M059J (cell line): ENCODE results near the gene MYPOP. TPM values are rescaled to one million over a fixed set of nuclear protein-coding genes. Genes with fewer than 3 reads are reported as not detected.

Experiments used
- DNase-seq: peaks from one replicate; pipeline ENCODE4 v3.0.0-alpha.2; 2012; ENCODE audit warnings: low read depth
- total RNA-seq: library from RNA; depleted of rRNA; stranded (reverse); fragments of >200 nt; shearing (Covaris generic); gene quantifications from 2 replicates; pipeline ENCODE4 v1.2.3, GENCODE V29; 2014; rRNA removed

Gene MYPOP
- total RNA-seq, 1 experiment from 2014 or later = 4.7 TPM

DNA sequence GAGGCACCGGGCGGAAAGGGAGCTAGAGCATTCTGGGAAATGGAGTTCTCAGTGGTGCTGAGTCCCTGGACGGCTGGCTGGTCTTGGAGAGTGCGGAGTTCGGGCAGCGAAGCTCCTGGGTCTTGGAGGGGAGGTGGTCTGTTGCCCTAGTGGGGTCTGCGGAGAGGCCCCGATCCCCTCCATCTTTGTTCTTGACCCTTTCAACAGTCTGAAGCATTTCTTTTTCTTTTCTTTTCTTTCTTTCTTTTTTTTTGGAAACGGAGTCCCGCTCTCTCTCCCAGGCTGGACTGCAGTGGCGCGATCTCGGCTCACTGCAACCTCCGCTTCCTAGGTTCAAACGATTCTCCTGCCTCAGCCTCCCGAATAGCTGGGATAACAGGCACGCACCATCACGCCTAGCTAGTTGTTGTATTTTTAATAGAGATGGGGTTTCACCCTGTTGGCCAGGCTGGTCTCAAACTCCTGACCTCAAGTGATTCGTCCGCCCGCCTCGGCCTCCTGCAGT lies 39.0 kb downstream of the MYPOP start:
- DNase-seq = no peak

DNA sequence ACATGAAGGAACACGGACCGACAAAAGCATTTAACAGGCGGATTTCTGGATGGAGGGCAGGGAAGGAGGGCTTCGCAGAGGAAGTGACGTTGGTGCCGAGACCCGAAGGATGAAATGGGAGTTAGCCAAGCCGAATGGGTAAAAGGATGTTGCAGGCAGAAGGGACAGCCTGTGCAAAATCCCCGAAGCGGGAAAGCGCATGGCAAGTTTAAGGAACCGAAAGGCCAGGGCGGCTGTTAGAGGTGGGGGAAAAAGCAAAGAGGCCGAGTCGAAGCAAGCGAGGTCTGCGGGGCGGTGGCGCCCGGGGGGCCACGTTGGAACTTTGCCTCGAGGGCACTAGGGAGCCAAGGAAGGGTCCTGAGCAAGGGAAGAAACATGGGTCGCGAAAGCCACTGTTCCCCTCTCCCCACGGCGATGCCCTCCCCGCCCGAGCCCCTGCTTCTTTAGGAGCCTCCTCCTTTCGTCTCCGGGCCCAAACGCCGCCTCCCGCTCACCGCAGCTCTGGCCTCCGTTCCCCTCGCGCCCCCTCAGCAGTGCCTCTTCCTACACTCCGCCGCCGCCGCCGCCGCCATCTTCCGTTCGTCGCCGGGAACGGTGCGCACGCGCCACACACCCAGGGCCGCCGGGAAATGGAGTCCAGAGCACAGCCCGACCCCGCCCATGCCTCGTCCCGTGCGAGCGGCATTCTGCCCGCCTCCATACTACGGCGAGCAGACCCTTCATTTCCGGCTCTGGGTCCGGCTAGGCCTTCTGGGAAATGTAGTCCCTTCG lies 39.7 kb downstream of the MYPOP start, which contains the start of gene SYMPK:
Gene SYMPK, minus strand, starts transcription at position 584 of the 771 bp plus-strand sequence. CDS start 8,652 bp downstream, outside the sequence.
- peak; percentile 99 for DNase-seq

DNA sequence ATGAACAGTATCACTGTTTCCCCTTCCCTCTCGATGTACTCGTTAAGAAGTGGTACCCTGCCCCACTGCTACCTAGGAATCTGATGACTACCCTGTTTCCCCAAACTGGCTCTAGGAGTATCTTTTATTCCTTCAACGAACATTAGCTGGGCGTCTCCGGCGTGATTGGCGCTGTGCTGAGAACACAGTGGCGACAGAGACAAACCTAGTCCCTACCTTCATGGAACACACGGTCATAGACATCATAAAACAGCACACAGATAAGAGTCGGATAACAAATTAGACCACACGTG lies 40.2 kb downstream of the MYPOP start:
- DNase-seq = no peak

DNA sequence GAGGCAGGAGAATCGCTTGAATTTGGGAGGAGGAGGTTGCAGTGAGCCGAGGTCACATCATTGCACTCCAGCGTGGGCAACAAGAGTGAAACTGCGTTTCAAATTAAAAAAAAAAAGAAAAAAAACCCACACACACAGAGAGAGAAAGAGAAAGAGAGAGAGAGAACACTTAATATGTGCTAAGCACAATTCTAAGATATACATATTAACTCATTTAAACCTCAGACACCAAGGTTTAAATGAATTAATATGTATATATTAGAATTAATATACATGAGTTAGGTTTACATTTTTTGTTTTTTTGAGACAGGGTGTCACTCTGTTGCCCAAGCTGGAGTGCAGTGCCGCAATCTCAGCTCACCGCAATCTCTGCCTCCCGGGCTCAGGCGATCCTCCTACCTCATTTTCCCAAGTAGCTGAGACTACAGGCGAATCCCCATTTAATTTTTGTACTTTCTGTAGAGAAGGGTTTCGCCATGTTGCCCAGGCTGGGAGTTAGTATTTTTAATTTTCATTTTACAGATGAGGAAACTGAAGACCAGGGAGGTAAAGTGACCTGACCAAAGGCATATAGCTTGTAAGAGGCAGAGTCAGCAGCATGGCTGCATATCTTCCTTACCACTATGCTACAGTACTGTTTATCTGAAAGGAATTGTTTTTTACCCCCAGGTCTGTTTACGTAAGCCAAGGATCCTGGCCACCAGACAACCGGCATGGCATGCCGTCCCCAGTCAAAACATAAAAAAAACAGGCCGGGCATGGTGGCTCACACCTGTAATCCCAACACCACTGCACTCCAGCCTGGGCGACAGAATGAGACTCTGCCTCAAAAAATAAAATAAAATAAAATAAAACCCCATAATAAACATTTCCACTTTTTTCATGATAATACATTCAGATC lies 41.8 kb downstream of the MYPOP start:
- DNase-seq = no peak

DNA sequence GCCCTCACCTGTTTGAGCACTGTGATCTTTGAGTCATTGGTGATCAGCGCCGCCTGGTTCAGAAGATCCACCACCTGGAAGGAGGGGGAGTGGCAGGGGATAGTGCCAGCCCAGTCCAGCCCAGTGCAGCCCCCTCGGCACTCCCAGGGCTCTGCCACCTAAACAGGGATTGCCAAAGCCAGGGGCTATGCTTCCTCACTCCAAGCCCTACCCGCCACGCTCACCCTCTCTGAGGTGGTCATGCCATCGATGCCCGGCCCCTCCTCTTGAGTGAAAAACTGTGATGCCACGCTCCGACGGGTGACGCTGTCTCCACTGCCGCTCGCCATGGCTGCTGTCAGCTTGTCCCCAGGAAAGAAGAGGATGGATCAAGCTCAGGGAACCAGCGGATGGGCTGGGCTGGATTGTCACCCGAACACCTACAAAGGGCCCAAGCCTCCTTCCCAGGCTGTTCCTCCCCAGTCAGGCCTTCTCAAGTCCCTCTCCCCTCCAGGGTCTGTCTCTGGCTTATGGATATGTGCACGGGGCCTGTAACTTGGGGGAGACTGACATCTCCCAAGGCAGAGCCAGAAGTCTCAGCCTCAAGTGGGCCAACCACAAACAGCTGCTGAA lies 48.1 kb downstream of the MYPOP start:
- DNase-seq = no peak

DNA sequence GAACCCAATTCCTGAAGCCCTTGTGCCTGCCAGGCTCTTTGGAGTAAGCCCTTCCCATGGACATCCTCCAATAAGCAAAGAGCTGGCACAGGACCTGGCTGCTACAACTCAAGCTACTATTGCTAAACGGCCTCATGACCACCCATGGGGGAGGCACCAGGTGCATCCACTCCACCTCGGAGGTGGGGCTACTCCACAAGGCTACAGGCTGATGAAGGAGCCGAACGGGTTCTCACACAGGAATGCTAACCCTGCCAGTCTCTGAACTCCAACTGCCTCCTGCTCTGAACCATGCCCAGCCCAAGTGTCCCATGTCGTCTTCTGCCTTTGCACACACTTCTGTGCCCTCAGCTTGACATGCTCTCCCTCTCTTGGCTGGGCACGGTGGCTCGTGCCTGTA lies 49.4 kb downstream of the MYPOP start:
- DNase-seq = no peak

DNA sequence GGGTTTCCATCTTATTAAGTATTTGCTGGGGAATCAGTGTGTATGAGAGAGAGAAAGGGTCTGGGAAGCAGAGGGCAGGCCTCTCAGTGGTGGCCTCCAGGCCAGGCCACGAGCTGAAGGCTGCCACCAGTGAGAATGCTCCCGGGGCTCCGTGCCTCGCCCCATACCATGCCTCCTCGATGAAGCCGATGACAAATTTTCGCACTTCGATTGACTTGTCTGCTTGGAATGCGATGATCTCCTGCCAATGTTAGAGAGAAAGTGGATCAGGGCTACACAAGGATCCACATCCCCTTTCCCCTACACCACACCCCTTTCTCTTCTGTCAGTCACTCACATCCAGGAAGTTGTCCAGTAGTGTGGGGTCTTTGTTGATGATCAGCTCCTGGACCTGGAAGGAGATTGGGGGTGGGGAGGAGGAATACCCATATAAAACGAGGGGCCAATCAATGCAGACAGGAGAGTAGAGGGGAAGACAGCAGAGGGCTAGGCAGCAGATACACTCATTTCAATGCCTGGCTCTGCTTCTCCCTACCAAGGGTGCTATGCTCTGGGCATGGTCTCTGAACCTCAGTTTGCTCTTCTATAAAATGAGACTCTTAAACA lies 50.2 kb downstream of the MYPOP start:
- DNase-seq = peak; percentile 24

DNA sequence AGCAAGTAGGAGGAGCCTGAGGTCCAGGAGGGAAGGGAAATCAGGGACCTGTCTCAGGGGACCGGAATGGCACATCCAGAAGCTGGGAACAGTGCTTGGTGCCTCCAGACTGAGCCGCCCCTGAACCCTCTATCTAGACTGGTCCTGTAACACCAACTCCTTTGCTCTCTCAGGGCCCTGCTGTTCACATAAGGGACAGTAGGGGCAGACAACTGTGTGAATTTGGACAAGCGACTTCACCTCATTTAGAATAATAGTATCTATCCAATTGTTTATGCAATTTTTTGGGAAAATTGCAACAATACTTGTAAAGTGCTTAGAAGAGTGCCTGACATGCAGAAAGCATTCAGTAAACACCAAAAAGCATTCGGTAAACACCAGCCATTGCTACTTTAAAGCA lies 53.5 kb downstream of the MYPOP start:
- peak; percentile 11 for DNase-seq

DNA sequence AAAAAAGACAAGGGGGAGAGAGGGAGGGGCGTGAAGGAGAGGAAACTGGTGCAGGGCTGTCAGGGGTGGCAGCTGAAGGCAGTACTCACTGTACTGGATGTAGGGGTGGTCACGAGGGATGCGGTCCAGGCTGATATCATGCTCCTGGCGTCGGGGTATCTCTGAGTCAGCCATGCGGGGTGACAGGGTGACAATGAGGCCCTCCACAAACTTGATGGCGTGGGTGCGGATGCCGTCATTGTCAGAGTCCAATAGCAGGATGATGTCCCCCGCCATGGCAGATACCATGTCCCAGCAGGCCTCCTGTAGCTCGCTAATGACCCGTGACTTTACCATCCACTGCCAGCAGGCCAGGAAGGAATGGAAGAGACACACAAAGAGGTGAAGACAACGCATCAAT lies 54.8 kb downstream of the MYPOP start:
- DNase-seq = no peak

DNA sequence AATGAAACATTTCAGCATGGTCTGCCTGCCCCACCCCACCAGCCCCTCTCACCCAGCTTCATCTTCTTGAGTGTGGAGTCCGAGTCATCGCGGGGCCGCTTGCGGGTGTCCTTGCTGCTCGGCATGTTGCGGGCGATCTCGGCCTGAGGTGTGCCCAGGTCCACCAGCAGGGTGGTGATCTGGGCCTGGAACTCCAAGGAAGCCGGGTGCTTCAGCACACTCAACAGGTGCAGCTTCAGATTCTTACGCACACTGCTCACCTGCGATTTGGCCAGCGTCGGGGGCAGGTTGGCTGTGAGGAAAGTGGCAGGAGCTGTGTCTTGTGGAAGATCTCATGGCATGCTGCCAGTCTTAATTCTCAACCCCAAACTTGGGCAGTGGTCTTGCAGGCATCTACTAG lies 60.2 kb downstream of the MYPOP start:
- no peak for DNase-seq

Other genes with a start within 250 kb of the MYPOP start
- 0.02 and 0.32 TPM in 2 replicates for gene GIPR, start 234.4 kb downstream of the MYPOP start, total RNA-seq
- 294 and 342 TPM in 2 replicates for gene SNRPD2, start 210.7 kb downstream of the MYPOP start, total RNA-seq
- gene QPCTL, start 209.9 kb downstream of the MYPOP start, total RNA-seq = 12.8 and 25.3 TPM in 2 replicates
- gene FBXO46, start 171.7 kb downstream of the MYPOP start, total RNA-seq = 4.4 and 6.9 TPM in 2 replicates
- 0.25 TPM in 1 of 2 replicates, not detected in the other for gene MEIOSIN, start 169.2 kb downstream of the MYPOP start, total RNA-seq
- gene SIX5, start 133.4 kb downstream of the MYPOP start, total RNA-seq = 8.7 and 14.8 TPM in 2 replicates
- gene DMPK, start 120.1 kb downstream of the MYPOP start, total RNA-seq = 22.7 and 40.4 TPM in 2 replicates
- 16.0 and 38.2 TPM in 2 replicates for gene DMWD, start 109.8 kb downstream of the MYPOP start, total RNA-seq
- not detected in 2 replicates for gene RSPH6A, start 87.3 kb downstream of the MYPOP start, total RNA-seq
- 35.9 and 36.5 TPM in 2 replicates for gene SYMPK, start 39.5 kb downstream of the MYPOP start, total RNA-seq
- 0.27 TPM in 1 of 2 replicates, not detected in the other for gene FOXA3, start 38.3 kb downstream of the MYPOP start, total RNA-seq
- 10.7 and 29.4 TPM in 2 replicates for gene IRF2BP1, start 16.5 kb downstream of the MYPOP start, total RNA-seq
- not detected in 2 replicates for gene NANOS2, start 12.2 kb upstream of the MYPOP start, total RNA-seq
- gene NOVA2, start 71.3 kb upstream of the MYPOP start, total RNA-seq = 0.10 TPM in 2 replicates
- 4.0 and 7.8 TPM in 2 replicates for gene CCDC61, start 92.9 kb upstream of the MYPOP start, total RNA-seq
- gene PGLYRP1, start 120.4 kb upstream of the MYPOP start, total RNA-seq = not detected in 2 replicates
- not detected in 2 replicates for gene IGFL4, start 138.4 kb upstream of the MYPOP start, total RNA-seq
- gene IGFL3, start 222.1 kb upstream of the MYPOP start, total RNA-seq = not detected in 2 replicates
- gene IGFL2, start 245.6 kb upstream of the MYPOP start, total RNA-seq = not detected in 2 replicates